ENCODE measurements around the gene HSPA5.

The HSPA5 gene

GRCh38 chr9:125190361-125190801 is 50.8 kb downstream of the HSPA5 start:
- Histone ChIP-seq H3K9ac (ENCODE audit: low read depth, low read length, poor library complexity, severe bottlenecking) (peak overlapping the region; percentile 96), H3K79me2 (ENCODE audit: insufficient read depth, low read length) (peaks cover 53% of the 10 kb centered on the region), H3F3A (ENCODE audit: low read depth) (no peaks in the 10 kb centered on the region), H2AFZ (ENCODE audit: low read length) (peak overlapping the region; percentile 98), H3K27me3 (ENCODE audit: insufficient read depth, low read length, poor library complexity, severe bottlenecking) (no peaks in the 10 kb centered on the region), H3K4me1 (ENCODE audit: insufficient read depth, low read length, poor library complexity, severe bottlenecking) (peaks cover 25% of the 10 kb centered on the region), H3K9me3 (ENCODE audit: insufficient read depth, low read depth, low read length) (no peaks in the 10 kb centered on the region), H4K20me1 (ENCODE audit: insufficient read depth, low read length, poor library complexity, severe bottlenecking) (peaks cover 30% of the 10 kb centered on the region), H3K9me2 (replicated peaks; ENCODE audit: low read depth, low read length) (no peaks in the 10 kb centered on the region), H3K4me2 (ENCODE audit: low read depth, low read length, poor library complexity, severe bottlenecking) (peak overlapping the region; percentile 91), H3K4me3 (ENCODE audit: low read length, poor library complexity, severe bottlenecking) (peak overlapping the region; percentile 95), H3K36me3 (ENCODE audit: insufficient read depth, low read length) (no peaks in the 10 kb centered on the region)
- TF ChIP-seq, protein P1, sequence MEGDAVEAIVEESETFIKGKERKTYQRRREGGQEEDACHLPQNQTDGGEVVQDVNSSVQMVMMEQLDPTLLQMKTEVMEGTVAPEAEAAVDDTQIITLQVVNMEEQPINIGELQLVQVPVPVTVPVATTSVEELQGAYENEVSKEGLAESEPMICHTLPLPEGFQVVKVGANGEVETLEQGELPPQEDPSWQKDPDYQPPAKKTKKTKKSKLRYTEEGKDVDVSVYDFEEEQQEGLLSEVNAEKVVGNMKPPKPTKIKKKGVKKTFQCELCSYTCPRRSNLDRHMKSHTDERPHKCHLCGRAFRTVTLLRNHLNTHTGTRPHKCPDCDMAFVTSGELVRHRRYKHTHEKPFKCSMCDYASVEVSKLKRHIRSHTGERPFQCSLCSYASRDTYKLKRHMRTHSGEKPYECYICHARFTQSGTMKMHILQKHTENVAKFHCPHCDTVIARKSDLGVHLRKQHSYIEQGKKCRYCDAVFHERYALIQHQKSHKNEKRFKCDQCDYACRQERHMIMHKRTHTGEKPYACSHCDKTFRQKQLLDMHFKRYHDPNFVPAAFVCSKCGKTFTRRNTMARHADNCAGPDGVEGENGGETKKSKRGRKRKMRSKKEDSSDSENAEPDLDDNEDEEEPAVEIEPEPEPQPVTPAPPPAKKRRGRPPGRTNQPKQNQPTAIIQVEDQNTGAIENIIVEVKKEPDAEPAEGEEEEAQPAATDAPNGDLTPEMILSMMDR (conservative IDR thresholded peaks at IDR 0.05; ENCODE audit: low read length): no peak
- no peak for TF ChIP-seq EZH2phosphoT487 (IDR thresholded peaks at IDR 0.05; ENCODE audit: borderline replicate concordance)

GRCh38 chr9:125189361-125190289 is 51.5 kb downstream of the HSPA5 start, which contains the start of gene PPP6C:
TSS of gene PPP6C (minus strand) at chr9:125189803. CDS start at chr9:125189718, 85 bp downstream.
- Histone ChIP-seq H3K4me1 (ENCODE audit: insufficient read depth, low read length, poor library complexity, severe bottlenecking) (peaks cover 22% of the 10 kb centered on the region), H3K79me2 (ENCODE audit: insufficient read depth, low read length) (peaks cover 60% of the 10 kb centered on the region), H3K27me3 (ENCODE audit: insufficient read depth, low read length, poor library complexity, severe bottlenecking) (no peaks in the 10 kb centered on the region), H3K9me3 (ENCODE audit: insufficient read depth, low read depth, low read length) (no peaks in the 10 kb centered on the region), H3K9me2 (replicated peaks; ENCODE audit: low read depth, low read length) (no peaks in the 10 kb centered on the region), H3K4me3 (ENCODE audit: low read length, poor library complexity, severe bottlenecking) (peak within 1 kb of the TSS; percentile 95), H3K9ac (ENCODE audit: low read depth, low read length, poor library complexity, severe bottlenecking) (peak within 1 kb of the TSS; percentile 96), H2AFZ (ENCODE audit: low read length) (peak within 1 kb of the TSS; percentile 98), H3F3A (ENCODE audit: low read depth) (no peaks in the 10 kb centered on the region), H4K20me1 (ENCODE audit: insufficient read depth, low read length, poor library complexity, severe bottlenecking) (peaks cover 30% of the 10 kb centered on the region), H3K4me2 (ENCODE audit: low read depth, low read length, poor library complexity, severe bottlenecking) (peak within 1 kb of the TSS; percentile 91), H3K36me3 (ENCODE audit: insufficient read depth, low read length) (no peaks in the 10 kb centered on the region)
- TF ChIP-seq, protein P1 (conservative IDR thresholded peaks at IDR 0.05; ENCODE audit: low read length): peak; percentile 60
- no peak for TF ChIP-seq EZH2phosphoT487 (IDR thresholded peaks at IDR 0.05; ENCODE audit: borderline replicate concordance)

DNA sequence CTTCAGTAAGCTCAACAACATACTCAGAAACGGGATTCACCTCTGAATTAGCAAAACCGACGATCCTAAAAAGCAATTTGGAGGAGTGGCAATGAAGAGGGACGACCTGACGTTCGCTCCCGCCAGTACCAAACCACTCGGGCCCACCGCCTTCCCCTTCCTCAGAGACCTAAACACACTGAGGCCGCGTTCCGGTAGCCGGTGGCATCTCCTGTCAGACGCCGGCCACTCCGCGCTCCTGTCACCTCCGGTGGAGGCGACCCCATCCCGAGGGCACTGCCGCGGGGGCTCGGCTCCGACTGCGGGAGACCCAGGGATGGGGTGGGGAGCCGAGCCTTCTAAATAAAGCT is 52.2 kb downstream of the HSPA5 start:
- TF ChIP-seq, protein P1 (conservative IDR thresholded peaks at IDR 0.05; ENCODE audit: low read length): no peak
- no peak for TF ChIP-seq EZH2phosphoT487 (IDR thresholded peaks at IDR 0.05; ENCODE audit: borderline replicate concordance)
- peaks cover 67% of the 10 kb centered on the region for H3K79me2 ChIP-seq (ENCODE audit: insufficient read depth, low read length)
- H3F3A ChIP-seq (ENCODE audit: low read depth): no peaks in the 10 kb centered on the region
- H4K20me1 ChIP-seq (ENCODE audit: insufficient read depth, low read length, poor library complexity, severe bottlenecking): peaks cover 30% of the 10 kb centered on the region
- no peaks in the 10 kb centered on the region for H3K27me3 ChIP-seq (ENCODE audit: insufficient read depth, low read length, poor library complexity, severe bottlenecking)
- H3K36me3 ChIP-seq (ENCODE audit: insufficient read depth, low read length): no peaks in the 10 kb centered on the region
- H3K9me3 ChIP-seq (ENCODE audit: insufficient read depth, low read depth, low read length): no peaks in the 10 kb centered on the region
- peak overlapping the region; percentile 96 for H3K9ac ChIP-seq (ENCODE audit: low read depth, low read length, poor library complexity, severe bottlenecking)
- H3K9me2 ChIP-seq (replicated peaks; ENCODE audit: low read depth, low read length): no peaks in the 10 kb centered on the region
- H3K4me2 ChIP-seq (ENCODE audit: low read depth, low read length, poor library complexity, severe bottlenecking): peak overlapping the region; percentile 82
- peak overlapping the region; percentile 93 for H2AFZ ChIP-seq (ENCODE audit: low read length)
- H3K4me3 ChIP-seq (ENCODE audit: low read length, poor library complexity, severe bottlenecking): peak overlapping the region; percentile 95
- peaks cover 22% of the 10 kb centered on the region for H3K4me1 ChIP-seq (ENCODE audit: insufficient read depth, low read length, poor library complexity, severe bottlenecking)
